ENCODE measurements around the gene GARIN5B.

- TF ChIP-seq CTCF (IDR thresholded peaks at IDR 0.05) (no peak), EZH2 (IDR thresholded peaks at IDR 0.05; ENCODE audit: borderline replicate concordance, insufficient read depth, low read depth, low read length, poor library complexity, severe bottlenecking) (no peak)
These were observed 22.1 kb upstream of the GARIN5B start for GRCh38 chr19:55384920-55385723.

Measured in B cell (primary cell).